Spleen (tissue), 11 donors: ENCODE data around the gene TBC1D10A. TPM values are rescaled to one million over a fixed set of nuclear protein-coding genes. Genes with fewer than 3 reads are reported as not detected.

Experiments used
- DNase-seq: peaks from one replicate; pipeline ENCODE4 v3.0.0-alpha.2; 2020
- H3K27ac ChIP-seq, 8 donors: fragments of 200-600 bp; sonication (generic) in 7 of 8; 1 replicate in 4 of 8; 2 replicates in 4 of 8; pipeline versions ENCODE4 v1.5.0 to v1.8.0; 2016 to 2021; ENCODE audit warnings: inconsistent platforms in 4 of 8, mild to moderate bottlenecking in 4 of 8, moderate library complexity in 1 of 8
- H3K27me3 ChIP-seq, 7 donors: fragments of 200-600 bp; sonication (generic) in 6 of 7; replicated peaks in 1 of 7; 1 replicate in 4 of 7; 2 replicates in 3 of 7; pipeline versions ENCODE4 v1.5.0 to v1.8.0; 2016 to 2021; ENCODE audit warnings: inconsistent platforms in 3 of 7, mild to moderate bottlenecking in 1 of 7
- H3K36me3 ChIP-seq, 6 donors: fragments of 200-600 bp; sonication (generic) in 5 of 6; 1 replicate in 4 of 6; 2 replicates in 2 of 6; pipeline versions ENCODE4 v1.5.0 to v1.8.0; 2016 to 2021; ENCODE audit warnings: inconsistent platforms in 2 of 6
- H3K4me1 ChIP-seq, 6 donors: fragments of 200-600 bp; sonication (generic) in 5 of 6; 1 replicate in 3 of 6; 2 replicates in 3 of 6; pipeline versions ENCODE4 v1.5.0 to v1.8.0; 2016 to 2021; ENCODE audit warnings: inconsistent platforms in 3 of 6
- H3K4me3 ChIP-seq, 8 donors: fragments of 200-600 bp; sonication (generic) in 7 of 8; 1 replicate in 4 of 8; 2 replicates in 4 of 8; pipeline versions ENCODE4 v1.5.0 to v1.8.0; 2016 to 2021; ENCODE audit warnings: inconsistent platforms in 4 of 8, mild to moderate bottlenecking in 4 of 8, moderate library complexity in 2 of 8
- H3K9me3 ChIP-seq, 8 donors: fragments of 200-600 bp; sonication (generic) in 7 of 8; 1 replicate in 4 of 8; 2 replicates in 4 of 8; pipeline versions ENCODE4 v1.5.0 to v1.8.0; 2016 to 2021; ENCODE audit warnings: inconsistent platforms in 4 of 8
- POLR2A ChIP-seq, 3 donors: fragments of 450-650 bp; IDR thresholded peaks; one replicate each; pipeline ENCODE4 v1.5.1; 2017; ENCODE audit warnings: antibody characterized with exemption in 3 of 3, mild to moderate bottlenecking in 1 of 3
- POLR2AphosphoS5 ChIP-seq, 3 donors: sonication (generic); formaldehyde crosslinking; IDR thresholded peaks; one replicate each; pipeline ENCODE4 v1.5.1; 2017; ENCODE audit warnings: antibody characterized with exemption in 3 of 3
- WGBS, 5 donors: extraction: QIAGEN DNeasy Blood & Tissue Kit in 3 of 5; methylation state at CpG; one replicate each; pipeline versions ENCODE4 v1.1.5 to v1.1.7; 2013 to 2018; 5-methylcytosine and 5-hydroxymethylcytosine counted together
- intact Hi-C: fragments of 100-400 bp; cut with DNase I; formaldehyde crosslinking; loops from one replicate; pipeline ENCODE4 v1.15.0; 2023; ENCODE audit warnings: low total_unique reads
- polyA plus RNA-seq, 3 donors: library from polyadenylated mRNA; stranded (reverse); fragments of 200-250 nt; gene quantifications; one replicate each; pipeline ENCODE4 v1.2.1, GENCODE V29; 2013
- total RNA-seq, 7 donors: library from RNA; depleted of rRNA in 3 of 7; stranded (reverse); fragments of >200 nt in 3 of 7; fragmentation: NEBNext Ultra II Directional in 4 of 7; extraction: Animal tissue kit (Norgen Biotek cat#: 25700) in 4 of 7; gene quantifications; one replicate each; pipeline versions ENCODE4 v1.1.0 to v1.2.1, GENCODE V29; 2016 to 2021
- TF ChIP-seq, protein P1 (sequence below), 11 experiments: fragments of 200-600 bp in 7 of 11; fragments of 450-650 bp in 4 of 11; sonication (generic) in 4 of 11; IDR thresholded peaks in 8 of 11; conservative IDR thresholded peaks in 3 of 11; 1 replicate in 7 of 11; 2 replicates in 4 of 11; pipeline versions ENCODE4 v1.4.0 to v1.8.0; 2016 to 2021; ENCODE audit warnings: antibody characterized with exemption in 11 of 11, inconsistent platforms in 4 of 11, mild to moderate bottlenecking in 1 of 11
- donor health status: healthy with polysubstance abuse.
- donor health status: DM: no; HTN: no; CAD: no; lungs with moderate emphysema.
- donor health status: DM: no; HTN: no; CAD: no.
- donor health status: Bipolar disorder and iron deficiency.
- donor health status: healthy.
- donor health status: DM: no; HTN: no; CAD: no.
- donor health status: DM: yes; HTN: yes; CAD: no.

The TBC1D10A gene
- total and polyA plus RNA-seq, 10 donors = 21.1 to 46.4 (median 33.1) TPM

- Histone ChIP-seq H3K27me3 (peaks cover 0 to 26% (median 0%) of the 10 kb centered on the region in 7 donors), H3K36me3 (peaks cover 0 to 8% (median 0%) of the 10 kb centered on the region in 6 donors), H3K9me3 (no peaks in the 10 kb centered on the region), H3K4me1 (peaks cover 12 to 76% (median 50%) of the 10 kb centered on the region in 6 donors), H3K27ac (peak overlapping the region in 3 of 8 donors; percentile 2 to 74 (median 74)), H3K4me3 (no peak overlapping the region)
- no peak for DNase-seq
- WGBS, 5 donors = 24 to 51% (median 28%) methylated on average over 12 to 16 of the region's 16 CpGs
- TF ChIP-seq POLR2AphosphoS5 (IDR thresholded peaks at IDR 0.05) (peak; percentile 72 to 86 (median 76)), POLR2A (IDR thresholded peaks at IDR 0.05) (no peak)
- TF ChIP-seq, protein P1, sequence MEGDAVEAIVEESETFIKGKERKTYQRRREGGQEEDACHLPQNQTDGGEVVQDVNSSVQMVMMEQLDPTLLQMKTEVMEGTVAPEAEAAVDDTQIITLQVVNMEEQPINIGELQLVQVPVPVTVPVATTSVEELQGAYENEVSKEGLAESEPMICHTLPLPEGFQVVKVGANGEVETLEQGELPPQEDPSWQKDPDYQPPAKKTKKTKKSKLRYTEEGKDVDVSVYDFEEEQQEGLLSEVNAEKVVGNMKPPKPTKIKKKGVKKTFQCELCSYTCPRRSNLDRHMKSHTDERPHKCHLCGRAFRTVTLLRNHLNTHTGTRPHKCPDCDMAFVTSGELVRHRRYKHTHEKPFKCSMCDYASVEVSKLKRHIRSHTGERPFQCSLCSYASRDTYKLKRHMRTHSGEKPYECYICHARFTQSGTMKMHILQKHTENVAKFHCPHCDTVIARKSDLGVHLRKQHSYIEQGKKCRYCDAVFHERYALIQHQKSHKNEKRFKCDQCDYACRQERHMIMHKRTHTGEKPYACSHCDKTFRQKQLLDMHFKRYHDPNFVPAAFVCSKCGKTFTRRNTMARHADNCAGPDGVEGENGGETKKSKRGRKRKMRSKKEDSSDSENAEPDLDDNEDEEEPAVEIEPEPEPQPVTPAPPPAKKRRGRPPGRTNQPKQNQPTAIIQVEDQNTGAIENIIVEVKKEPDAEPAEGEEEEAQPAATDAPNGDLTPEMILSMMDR (IDR thresholded peaks at IDR 0.05 in 8 of 11, conservative IDR thresholded peaks at IDR 0.05 in 3 of 11) = no peak
- intact Hi-C loops = no loop called here
Measured at GRCh38 chr22:30279046-30279788, 47.5 kb downstream of the TBC1D10A start.

- Histone ChIP-seq H3K27ac (peak overlapping the region in 7 of 8 donors; percentile 20 to 74 (median 57)), H3K27me3 (peaks cover 0 to 26% (median 0%) of the 10 kb centered on the region in 7 donors), H3K4me3 (no peak overlapping the region), H3K9me3 (no peaks in the 10 kb centered on the region), H3K36me3 (no peaks in the 10 kb centered on the region), H3K4me1 (peaks cover 12 to 82% (median 50%) of the 10 kb centered on the region in 6 donors)
- 47 to 57% (median 50%) methylated on average over 14 of the region's 14 CpGs for WGBS, 5 donors
- DNase-seq = no peak
- intact Hi-C loops = no loop called here
- TF ChIP-seq POLR2A (IDR thresholded peaks at IDR 0.05) (no peak), POLR2AphosphoS5 (IDR thresholded peaks at IDR 0.05) (peak in 1 of 3 donors; percentile 54)
Measured at GRCh38 chr22:30277547-30278344, 49.0 kb downstream of the TBC1D10A start.

DNA sequence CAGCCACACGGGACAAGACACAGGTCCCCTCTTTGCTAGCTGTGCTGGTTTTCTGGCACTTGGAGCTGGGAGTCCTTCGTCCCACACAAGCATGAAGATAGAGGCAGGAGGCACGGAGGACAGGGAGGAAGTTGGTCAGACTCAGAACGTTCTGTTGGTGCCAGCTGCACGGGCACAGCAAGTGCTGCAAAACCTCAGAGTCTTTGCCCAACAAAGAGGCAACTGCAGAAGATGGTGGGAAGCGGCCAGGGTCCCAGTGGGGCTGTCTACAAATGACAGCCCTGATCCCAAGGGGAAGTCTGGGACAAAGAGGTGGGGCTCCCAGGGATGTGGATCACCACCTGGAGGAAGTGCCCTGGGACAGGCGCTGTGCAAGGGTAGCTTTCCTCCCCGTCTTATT, 50.7 kb downstream of the TBC1D10A start:
- WGBS, 5 donors = 26 to 43% (median 41%) methylated on average over 7 to 8 of the region's 8 CpGs
- TF ChIP-seq, protein P1 (IDR thresholded peaks at IDR 0.05 in 8 of 11, conservative IDR thresholded peaks at IDR 0.05 in 3 of 11) = no peak
- TF ChIP-seq POLR2AphosphoS5 (IDR thresholded peaks at IDR 0.05) (no peak), POLR2A (IDR thresholded peaks at IDR 0.05) (no peak)
- intact Hi-C loops = no loop called here
- Histone ChIP-seq H3K27ac (no peak overlapping the region), H3K9me3 (no peaks in the 10 kb centered on the region), H3K4me3 (peak overlapping the region in 1 of 8 donors; percentile 15), H3K36me3 (no peaks in the 10 kb centered on the region), H3K4me1 (peaks cover 12 to 90% (median 49%) of the 10 kb centered on the region in 6 donors), H3K27me3 (peaks cover 0 to 26% (median 0%) of the 10 kb centered on the region in 7 donors)
- no peak for DNase-seq

GRCh38 chr22:30275625-30276024, 51.1 kb downstream of the TBC1D10A start:
- no peak overlapping the region for H3K27ac ChIP-seq
- H3K4me3 ChIP-seq = peak overlapping the region in 1 of 8 donors; percentile 15
- 62 to 83% (median 67%) methylated on average over 4 to 8 of the region's 8 CpGs for WGBS, 5 donors
- no peaks in the 10 kb centered on the region for H3K9me3 ChIP-seq
- peaks cover 0 to 26% (median 0%) of the 10 kb centered on the region in 7 donors for H3K27me3 ChIP-seq
- DNase-seq = no peak
- intact Hi-C loops = no loop called here
- H3K4me1 ChIP-seq = peaks cover 12 to 94% (median 50%) of the 10 kb centered on the region in 6 donors
- H3K36me3 ChIP-seq = peaks cover 0 to 3% (median 0%) of the 10 kb centered on the region in 6 donors
- TF ChIP-seq POLR2AphosphoS5 (IDR thresholded peaks at IDR 0.05) = no peak
- TF ChIP-seq, protein P1 (IDR thresholded peaks at IDR 0.05 in 8 of 11, conservative IDR thresholded peaks at IDR 0.05 in 3 of 11) = no peak
- no peak for TF ChIP-seq POLR2A (IDR thresholded peaks at IDR 0.05)
